NCI-H226 (cell line): ENCODE measurements around the gene VCPKMT.
A peak's percentile ranks its signal among the peaks of the same experiment; 100 is the strongest.

Experiments
- DNase-seq: peaks from one replicate; pipeline ENCODE4 v3.0.0-alpha.2; 2015

The VCPKMT gene

GRCh38 chr14:50063876-50064420 is 52.4 kb downstream of the VCPKMT start:
- DNase-seq = no peak

- DNase-seq = peak; percentile 19
Observed at GRCh38 chr14:50062438-50063085, 53.8 kb downstream of the VCPKMT start.

- no peak for DNase-seq
Observed at GRCh38 chr14:50061664-50062437, 54.5 kb downstream of the VCPKMT start.

- peak; percentile 69 for DNase-seq
Observed at GRCh38 chr14:50060871-50061663, 55.3 kb downstream of the VCPKMT start.

GRCh38 chr14:50059763-50060616 is 56.4 kb downstream of the VCPKMT start:
- no peak for DNase-seq
